Fibroblast of pulmonary artery (primary cell): ENCODE measurements around the gene TNRC18.
"Not testable (repeated sequence)": the region's sequence is repeated elsewhere in the genome, so short reads cannot be mapped to it uniquely, and the experiment has no call there.

Experiments used
- DNase-seq: peaks from one replicate; pipeline ENCODE4 v3.0.0-alpha.2; 2010; ENCODE audit warnings: low read depth
- H3K4me3 ChIP-seq: replicated peaks from 2 replicates; pipeline ENCODE4 v1.5.1; 2011; ENCODE audit warnings: low read depth, mild to moderate bottlenecking, control low read depth, low read length, moderate library complexity
- TF ChIP-seq, protein P1 (sequence below): IDR thresholded peaks from 2 replicates; pipeline ENCODE4 v1.5.1; 2011; ENCODE audit warnings: mild to moderate bottlenecking, control low read depth, low read length, inconsistent platforms; ENCODE audit errors: missing control alignments

TNRC18 gene

DNA sequence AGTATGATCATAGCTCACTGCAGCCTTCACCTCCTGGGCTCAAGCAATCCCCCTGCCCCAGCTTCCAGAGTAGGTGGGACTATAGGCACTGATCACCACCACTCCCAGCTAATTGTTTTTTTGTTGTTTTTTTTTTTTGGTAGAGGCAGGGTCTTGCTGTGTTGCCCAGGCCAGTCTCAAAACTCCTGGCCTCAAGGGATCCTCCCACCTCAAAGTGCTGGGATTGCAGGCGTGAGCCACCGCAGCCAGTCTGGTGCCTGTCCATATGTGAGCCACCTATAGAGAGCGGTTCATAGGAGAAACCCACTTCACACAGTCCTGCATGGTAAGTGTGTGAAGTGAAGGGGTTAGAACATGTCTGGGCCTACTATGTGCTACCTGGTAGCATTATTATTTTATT is 93.3 kb downstream of the TNRC18 start:
- no peak for DNase-seq
- TF ChIP-seq, protein P1, sequence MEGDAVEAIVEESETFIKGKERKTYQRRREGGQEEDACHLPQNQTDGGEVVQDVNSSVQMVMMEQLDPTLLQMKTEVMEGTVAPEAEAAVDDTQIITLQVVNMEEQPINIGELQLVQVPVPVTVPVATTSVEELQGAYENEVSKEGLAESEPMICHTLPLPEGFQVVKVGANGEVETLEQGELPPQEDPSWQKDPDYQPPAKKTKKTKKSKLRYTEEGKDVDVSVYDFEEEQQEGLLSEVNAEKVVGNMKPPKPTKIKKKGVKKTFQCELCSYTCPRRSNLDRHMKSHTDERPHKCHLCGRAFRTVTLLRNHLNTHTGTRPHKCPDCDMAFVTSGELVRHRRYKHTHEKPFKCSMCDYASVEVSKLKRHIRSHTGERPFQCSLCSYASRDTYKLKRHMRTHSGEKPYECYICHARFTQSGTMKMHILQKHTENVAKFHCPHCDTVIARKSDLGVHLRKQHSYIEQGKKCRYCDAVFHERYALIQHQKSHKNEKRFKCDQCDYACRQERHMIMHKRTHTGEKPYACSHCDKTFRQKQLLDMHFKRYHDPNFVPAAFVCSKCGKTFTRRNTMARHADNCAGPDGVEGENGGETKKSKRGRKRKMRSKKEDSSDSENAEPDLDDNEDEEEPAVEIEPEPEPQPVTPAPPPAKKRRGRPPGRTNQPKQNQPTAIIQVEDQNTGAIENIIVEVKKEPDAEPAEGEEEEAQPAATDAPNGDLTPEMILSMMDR, result no peak
- H3K4me3 ChIP-seq, result no peak overlapping the region

DNA sequence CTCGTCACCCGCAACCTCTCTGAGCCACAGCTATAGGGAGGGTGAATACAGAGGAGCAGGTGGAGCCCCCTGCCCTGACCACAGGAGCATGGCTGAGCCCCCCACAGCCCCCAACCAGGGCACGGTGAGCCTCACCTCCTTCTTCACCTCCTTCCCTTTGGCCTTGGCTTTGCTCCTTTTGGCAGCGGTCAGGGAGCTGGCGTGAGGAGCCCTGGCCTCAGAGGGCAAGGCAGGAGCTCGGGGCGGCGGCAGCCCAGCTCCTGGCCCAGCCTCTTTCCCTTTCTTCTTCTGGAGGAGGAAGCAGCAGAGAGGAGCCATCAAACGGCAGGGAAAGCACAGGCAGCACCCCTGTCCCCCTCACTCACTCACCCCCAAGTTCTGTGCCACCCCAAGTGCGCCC is 98.7 kb downstream of the TNRC18 start:
- no peak overlapping the region for H3K4me3 ChIP-seq
- no peak for DNase-seq
- TF ChIP-seq, protein P1, result no peak

DNA sequence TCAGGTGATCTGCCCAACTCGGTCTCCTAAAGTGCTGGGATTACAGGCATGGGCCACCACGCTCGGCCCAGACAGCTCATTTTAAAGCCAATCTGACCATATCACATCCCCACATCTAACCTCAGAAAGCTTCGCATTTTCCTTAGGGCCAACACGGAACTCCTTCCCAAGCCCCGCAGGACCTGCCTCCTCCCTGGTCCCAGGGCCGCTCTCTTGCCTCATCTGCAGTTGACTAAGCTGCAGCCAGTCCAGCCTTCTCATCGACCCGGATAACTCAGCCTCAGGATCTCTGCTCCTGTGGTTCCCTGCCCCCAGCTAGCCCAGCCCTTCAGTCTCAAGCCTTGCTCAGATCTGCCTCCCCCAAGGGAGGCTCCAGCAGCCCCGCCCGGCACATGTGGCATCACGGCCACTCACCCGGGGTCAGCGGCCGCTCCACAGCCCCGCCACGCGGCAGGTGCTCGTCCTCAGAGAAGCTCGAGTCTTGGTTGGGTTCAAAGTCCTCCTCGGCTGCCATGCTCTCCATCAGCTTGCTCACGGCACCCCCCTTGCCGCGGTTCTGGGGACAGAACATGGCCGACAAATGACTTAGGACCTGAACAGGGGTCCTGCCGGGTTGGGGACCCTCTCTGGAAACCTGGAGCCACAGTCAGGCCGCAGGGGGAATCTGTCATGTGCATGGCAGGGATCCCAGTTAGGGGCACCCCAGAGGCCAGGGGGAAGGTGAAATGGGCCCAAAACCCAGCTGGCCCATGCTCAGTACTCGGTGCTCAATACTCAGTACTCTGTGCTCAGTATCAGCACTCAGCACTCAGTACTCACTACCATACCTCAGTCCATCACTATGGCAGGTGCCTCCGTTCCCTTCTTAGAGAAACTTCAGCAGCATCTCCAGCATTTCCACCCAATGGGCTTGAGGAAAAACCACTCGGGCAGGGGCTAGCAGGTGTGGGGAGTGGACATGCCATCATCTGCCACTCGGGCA is 99.5 kb downstream of the TNRC18 start:
- not testable (repeated sequence) for DNase-seq, H3K4me3 ChIP-seq

DNA sequence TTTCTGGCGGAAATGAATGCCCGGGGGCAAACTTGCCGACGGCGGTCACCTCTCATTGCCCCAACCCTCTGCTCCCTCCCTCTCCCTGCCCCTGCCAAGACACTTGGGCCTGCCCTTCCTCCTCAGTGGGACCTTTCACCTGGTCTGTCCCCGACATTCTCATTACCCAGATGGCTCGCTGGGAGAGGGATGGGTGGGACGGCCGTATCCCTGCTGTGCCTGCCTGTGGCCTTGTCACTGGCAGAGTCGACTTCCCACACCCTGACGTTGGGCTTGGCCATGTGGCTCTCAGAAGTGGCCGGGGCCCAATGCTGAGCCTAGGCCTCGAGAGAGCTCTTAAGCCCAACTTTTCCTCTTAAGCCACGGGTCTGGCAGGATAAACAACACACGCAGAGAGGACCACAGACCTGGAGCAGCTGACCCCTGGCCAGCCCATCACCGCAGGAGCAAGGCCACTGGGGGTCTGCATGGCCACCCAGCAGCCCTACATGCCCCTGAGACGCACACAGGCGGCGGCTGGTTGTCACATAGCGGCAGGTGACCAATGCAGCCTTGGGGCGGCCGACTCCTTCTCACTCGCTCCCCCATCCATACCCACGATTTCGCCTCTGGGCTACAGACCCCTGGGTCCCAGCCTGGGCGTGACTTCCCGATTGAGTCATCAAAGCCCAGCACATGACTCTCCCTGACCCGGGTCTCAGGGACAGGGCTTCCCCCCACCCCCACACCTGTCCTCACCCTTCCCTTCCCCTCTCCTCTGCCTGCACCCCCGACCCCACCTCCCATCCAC is 100.8 kb downstream of the TNRC18 start:
- TF ChIP-seq, protein P1, result no peak
- no peak for DNase-seq
- no peak overlapping the region for H3K4me3 ChIP-seq

DNA sequence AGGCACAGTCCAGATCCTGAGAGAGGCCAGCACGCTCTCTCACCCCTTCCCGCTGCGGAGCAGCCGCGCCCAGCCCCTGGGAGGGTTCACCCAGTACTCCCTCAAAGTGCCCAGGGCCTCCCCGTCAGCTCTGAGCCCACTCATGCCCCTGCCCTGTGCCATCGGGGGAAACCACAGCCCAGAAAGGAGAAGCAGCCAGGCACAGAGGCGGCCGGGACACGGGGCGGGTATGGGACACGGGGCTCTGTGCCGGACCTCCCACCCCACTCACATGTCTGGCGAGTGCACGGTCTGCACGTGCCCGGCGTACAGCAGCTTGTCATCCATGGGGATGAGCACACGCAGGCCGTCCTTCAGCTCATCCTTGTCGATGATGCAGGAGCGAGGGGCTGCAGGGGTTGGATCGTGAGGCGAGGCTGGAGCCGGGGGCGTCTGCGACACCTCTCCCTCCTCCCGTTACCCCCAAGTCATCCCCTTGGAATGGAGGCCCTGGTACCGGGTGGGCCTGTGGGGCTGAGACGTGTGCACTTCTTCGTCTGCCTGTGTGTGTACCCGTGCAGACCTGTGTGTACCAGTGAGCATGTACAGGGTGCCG is 102.7 kb downstream of the TNRC18 start:
- DNase-seq, result no peak
- TF ChIP-seq, protein P1, result no peak
- H3K4me3 ChIP-seq, result no peak overlapping the region

DNA sequence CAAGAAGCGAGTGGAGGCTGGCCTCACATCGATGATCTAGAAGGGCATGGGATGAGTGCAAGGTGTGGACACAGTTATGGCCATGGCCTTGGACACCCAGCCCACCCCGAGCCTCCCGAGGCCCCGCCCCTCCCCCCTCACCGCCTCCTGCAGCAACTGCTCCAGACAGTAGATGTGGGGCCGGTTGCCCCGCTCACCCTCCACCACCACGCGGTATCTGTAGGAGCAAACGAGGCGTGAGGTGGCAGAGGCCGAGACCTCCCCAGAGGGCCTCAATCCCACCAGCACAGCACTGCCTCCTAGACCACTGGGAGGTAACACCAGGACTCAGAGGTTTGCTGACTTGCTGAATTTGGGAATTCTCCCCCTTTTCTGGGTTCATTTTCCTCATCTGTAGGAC is 103.2 kb downstream of the TNRC18 start:
- H3K4me3 ChIP-seq, result no peak overlapping the region
- DNase-seq, result no peak
- TF ChIP-seq, protein P1, result no peak

DNA sequence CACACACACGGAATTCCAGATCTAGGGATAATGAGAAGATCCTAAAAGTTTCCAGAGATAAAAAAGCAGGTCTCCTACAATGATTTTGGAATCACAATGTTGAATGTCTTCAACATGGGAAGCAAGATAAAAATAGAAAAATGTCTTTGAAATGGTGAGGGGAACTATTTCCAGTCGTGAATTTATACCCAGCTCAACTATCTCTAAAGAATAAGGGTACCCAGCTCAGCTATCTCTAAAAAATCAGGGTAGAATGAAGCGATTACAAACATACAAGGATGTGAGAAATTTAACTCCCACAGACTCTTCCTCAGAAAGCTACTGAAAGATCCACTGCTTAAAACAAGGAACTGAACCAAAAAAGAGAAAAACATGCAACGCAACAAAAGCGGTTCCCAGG is 105.0 kb downstream of the TNRC18 start:
- H3K4me3 ChIP-seq, DNase-seq: not testable (repeated sequence)
